B cell (primary cell): Measurements from ENCODE around the gene PTGES. TPM values are rescaled to one million over a fixed set of nuclear protein-coding genes. Genes with fewer than 3 reads are reported as not detected.

Source experiments
- ATAC-seq: fragments of 200-7000 bp; cut with Tn5 transposase; one replicate; pipeline ENCODE4 v1.10.0; 2021; ENCODE audit warnings: low read depth, mild to moderate bottlenecking, moderate number of reproducible peaks, moderate library complexity
- CTCF ChIA-PET: fragments of 350-600 bp; sonication (Branson Sonifier 250); formaldehyde crosslinking; loops from one replicate; lab custom pipeline; 2021; ENCODE audit warnings: antibody characterized with exemption, inconsistent platforms; lab: Charles Lee
- POLR2A ChIA-PET: fragments of 350-600 bp; sonication (Branson Sonifier 250); formaldehyde crosslinking; loops from one replicate; lab custom pipeline; 2021; ENCODE audit warnings: antibody characterized with exemption; lab: Charles Lee
- DNase-seq: peaks from one replicate; pipeline ENCODE4 v3.0.0; 2013
- H2AFZ ChIP-seq: 2 replicates; pipeline ENCODE4 v1.6.1; 2012; ENCODE audit warnings: mild to moderate bottlenecking, low read depth, low read length; ENCODE audit not compliant: insufficient read depth, poor library complexity, severe bottlenecking
- H3K27ac ChIP-seq, 2 donors: 1 replicate in 1 of 2; 2 replicates in 1 of 2; pipeline ENCODE4 v1.5.1; 2012 to 2013; ENCODE audit warnings: low read length in 2 of 2, mild to moderate bottlenecking in 2 of 2, moderate library complexity in 1 of 2
- H3K27me3 ChIP-seq, 4 experiments: fragments of 200-600 bp in 1 of 4; sonication (generic) in 1 of 4; replicated peaks in 1 of 4; 1 replicate in 2 of 4; 2 replicates in 2 of 4; pipeline versions ENCODE4 v1.6.1 to v1.7.0; 2013 to 2016; ENCODE audit warnings: low read length in 3 of 4, mild to moderate bottlenecking in 2 of 4, mixed read lengths in 1 of 4, moderate library complexity in 1 of 4; ENCODE audit not compliant: insufficient read depth in 4 of 4, control insufficient read depth in 3 of 4; ENCODE audit errors: control extremely low read depth in 1 of 4
- H3K36me3 ChIP-seq, 2 experiments: replicated peaks in 1 of 2; 1 replicate in 1 of 2; 2 replicates in 1 of 2; pipeline versions ENCODE4 v1.6.1 to v1.7.1; 2013; ENCODE audit warnings: low read length in 1 of 2; ENCODE audit not compliant: insufficient read depth in 2 of 2, control insufficient read depth in 1 of 2; ENCODE audit errors: control extremely low read depth in 1 of 2, extremely low read depth in 1 of 2
- H3K4me1 ChIP-seq, 2 donors: fragments of 200-600 bp in 1 of 2; sonication (generic) in 1 of 2; 1 replicate in 1 of 2; 2 replicates in 1 of 2; pipeline versions ENCODE4 v1.5.1 to v1.6.1; 2013 to 2017; ENCODE audit warnings: low read length in 2 of 2; ENCODE audit not compliant: control insufficient read depth in 2 of 2, insufficient read depth in 2 of 2
- H3K4me2 ChIP-seq: replicated peaks from 2 replicates; pipeline ENCODE3; 2012; ENCODE audit warnings: mild to moderate bottlenecking, low read depth, low read length; ENCODE audit not compliant: poor library complexity, severe bottlenecking
- H3K4me3 ChIP-seq, 5 experiments: fragments of 200-600 bp in 1 of 5; sonication (generic) in 1 of 5; 1 replicate in 3 of 5; 2 replicates in 2 of 5; pipeline versions ENCODE4 v1.5.1 to v1.7.0; 2011 to 2016; ENCODE audit warnings: low read length in 4 of 5, mild to moderate bottlenecking in 4 of 5, low read depth in 2 of 5, control low read depth in 1 of 5, moderate library complexity in 1 of 5; ENCODE audit not compliant: insufficient read depth in 1 of 5; ENCODE audit errors: control extremely low read depth in 1 of 5, extremely low read depth in 1 of 5
- H3K79me2 ChIP-seq: fragments of 200-600 bp; sonication (generic); one replicate; pipeline ENCODE4 v1.6.0; 2016; ENCODE audit warnings: low read length; ENCODE audit not compliant: control insufficient read depth, insufficient read depth
- H3K9ac ChIP-seq: fragments of 200-600 bp; sonication (generic); 2 replicates; pipeline ENCODE4 v1.6.1; 2017; ENCODE audit warnings: mild to moderate bottlenecking, low read length, moderate library complexity
- H3K9me3 ChIP-seq, 3 donors: one replicate each; pipeline versions ENCODE4 v1.6.1 to v1.7.1; 2013; ENCODE audit warnings: low read length in 2 of 3; ENCODE audit not compliant: control insufficient read depth in 2 of 3, insufficient read depth in 1 of 3; ENCODE audit errors: control extremely low read depth in 1 of 3
- H4K20me1 ChIP-seq: 2 replicates; pipeline ENCODE4 v1.6.0; 2012; ENCODE audit warnings: mild to moderate bottlenecking, low read length; ENCODE audit not compliant: insufficient read depth, control insufficient read depth, poor library complexity, severe bottlenecking
- H3K27ac Mint-ChIP-seq: one replicate; pipeline ENCODE4 v1.8.0; 2021; ENCODE audit warnings: mixed read lengths
- H3K27me3 Mint-ChIP-seq: one replicate; pipeline ENCODE4 v1.8.0; 2021; ENCODE audit warnings: mixed read lengths
- H3K4me1 Mint-ChIP-seq: one replicate; pipeline ENCODE4 v1.8.0; 2021; ENCODE audit warnings: mixed read lengths
- H3K4me3 Mint-ChIP-seq: one replicate; pipeline ENCODE4 v1.8.0; 2021; ENCODE audit warnings: mixed read lengths
- H3K9me3 Mint-ChIP-seq: one replicate; pipeline ENCODE4 v1.8.0; 2022; ENCODE audit warnings: mixed read lengths; ENCODE audit not compliant: insufficient read depth
- EZH2 ChIP-seq: IDR thresholded peaks from 2 replicates; pipeline ENCODE4 v1.6.1; 2012; ENCODE audit warnings: borderline replicate concordance, low read depth, mild to moderate bottlenecking, moderate library complexity, low read length; ENCODE audit not compliant: insufficient read depth, poor library complexity, severe bottlenecking
- WGBS: methylation state at CpG from one replicate; pipeline ENCODE4 v1.1.5; 2013; ENCODE audit warnings: missing lambda C conversion rate; ENCODE audit not compliant: insufficient coverage; 5-methylcytosine and 5-hydroxymethylcytosine counted together
- intact Hi-C: fragments of 100-400 bp; cut with micrococcal nuclease; formaldehyde crosslinking; loops from one replicate; pipeline ENCODE4 v1.10.0; 2022
- polyA plus RNA-seq: library from polyadenylated mRNA; depleted of rRNA; stranded (reverse); fragments of >200 nt; gene quantifications from 2 replicates; pipeline ENCODE4 v1.2.3, GENCODE V29; 2012
- total RNA-seq, 2 donors: library from RNA; stranded (reverse); fragments of 120-200 nt in 1 of 2; gene quantifications; 1 replicate in 1 of 2; 2 replicates in 1 of 2; pipeline versions ENCODE4 v1.2.3 to v1.2.4, GENCODE V29; 2013 to 2022
- TF ChIP-seq, protein P1 (sequence below): fragments of 200-600 bp; IDR thresholded peaks from one replicate; pipeline ENCODE4 v1.8.0; 2022; ENCODE audit warnings: antibody characterized with exemption, mild to moderate bottlenecking

The PTGES gene
- total and polyA plus RNA-seq, 2 donors (not counting 1 experiment from before 2014, with no cell fraction given): not detected

DNA sequence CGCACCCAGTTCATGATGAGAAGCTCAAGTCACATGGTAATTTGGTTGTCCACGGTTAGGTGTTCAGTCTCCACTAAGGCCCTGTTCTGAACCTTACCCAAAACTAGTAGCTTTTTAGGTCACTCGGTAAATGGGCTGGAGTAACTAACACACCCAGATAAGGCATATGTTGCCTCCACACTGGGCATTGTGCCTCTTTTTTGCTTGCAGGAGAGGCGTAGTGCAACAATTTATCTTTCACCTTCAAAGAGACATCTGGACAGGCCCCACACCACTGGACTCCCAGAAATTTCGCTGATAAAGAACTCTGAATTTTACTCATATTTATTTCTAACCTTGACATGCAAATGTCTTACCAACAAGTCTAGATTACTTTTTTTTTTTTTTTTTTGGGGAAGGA is 16.8 kb upstream of the PTGES start:
- H3K4me3 Mint-ChIP-seq: no peak overlapping the region
- ChIA-PET POLR2A (interaction anchor here (0.6 kb wide), 1 partner anchor 592 kb away, joined by 3 read pairs; no protein-coding TSS in a partner anchor), CTCF (no interaction called here)
- Histone ChIP-seq H2AFZ (no peak overlapping the region), H3K4me1 (no peaks in the 10 kb centered on the region), H3K4me3 (no peak overlapping the region), H3K9ac (no peak overlapping the region), H3K27ac (no peak overlapping the region), H4K20me1 (no peaks in the 10 kb centered on the region), H3K79me2 (no peaks in the 10 kb centered on the region), H3K9me3 (no peaks in the 10 kb centered on the region), H3K4me2 (no peak overlapping the region), H3K36me3 (no peaks in the 10 kb centered on the region), H3K27me3 (peaks cover 0 to 4% (median 1%) of the 10 kb centered on the region in 4 experiments)
- intact Hi-C loops: no loop called here
- WGBS: 87% methylated on average over 5 of the region's 5 CpGs
- ATAC-seq (no peak), DNase-seq (no peak)
- H3K27me3 Mint-ChIP-seq: peaks cover 10% of the 10 kb centered on the region
- no peaks in the 10 kb centered on the region for H3K4me1 Mint-ChIP-seq
- H3K27ac Mint-ChIP-seq: no peak overlapping the region
- no peaks in the 10 kb centered on the region for H3K9me3 Mint-ChIP-seq
- no peak for TF ChIP-seq EZH2
- TF ChIP-seq, protein P1, sequence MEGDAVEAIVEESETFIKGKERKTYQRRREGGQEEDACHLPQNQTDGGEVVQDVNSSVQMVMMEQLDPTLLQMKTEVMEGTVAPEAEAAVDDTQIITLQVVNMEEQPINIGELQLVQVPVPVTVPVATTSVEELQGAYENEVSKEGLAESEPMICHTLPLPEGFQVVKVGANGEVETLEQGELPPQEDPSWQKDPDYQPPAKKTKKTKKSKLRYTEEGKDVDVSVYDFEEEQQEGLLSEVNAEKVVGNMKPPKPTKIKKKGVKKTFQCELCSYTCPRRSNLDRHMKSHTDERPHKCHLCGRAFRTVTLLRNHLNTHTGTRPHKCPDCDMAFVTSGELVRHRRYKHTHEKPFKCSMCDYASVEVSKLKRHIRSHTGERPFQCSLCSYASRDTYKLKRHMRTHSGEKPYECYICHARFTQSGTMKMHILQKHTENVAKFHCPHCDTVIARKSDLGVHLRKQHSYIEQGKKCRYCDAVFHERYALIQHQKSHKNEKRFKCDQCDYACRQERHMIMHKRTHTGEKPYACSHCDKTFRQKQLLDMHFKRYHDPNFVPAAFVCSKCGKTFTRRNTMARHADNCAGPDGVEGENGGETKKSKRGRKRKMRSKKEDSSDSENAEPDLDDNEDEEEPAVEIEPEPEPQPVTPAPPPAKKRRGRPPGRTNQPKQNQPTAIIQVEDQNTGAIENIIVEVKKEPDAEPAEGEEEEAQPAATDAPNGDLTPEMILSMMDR: no peak

DNA sequence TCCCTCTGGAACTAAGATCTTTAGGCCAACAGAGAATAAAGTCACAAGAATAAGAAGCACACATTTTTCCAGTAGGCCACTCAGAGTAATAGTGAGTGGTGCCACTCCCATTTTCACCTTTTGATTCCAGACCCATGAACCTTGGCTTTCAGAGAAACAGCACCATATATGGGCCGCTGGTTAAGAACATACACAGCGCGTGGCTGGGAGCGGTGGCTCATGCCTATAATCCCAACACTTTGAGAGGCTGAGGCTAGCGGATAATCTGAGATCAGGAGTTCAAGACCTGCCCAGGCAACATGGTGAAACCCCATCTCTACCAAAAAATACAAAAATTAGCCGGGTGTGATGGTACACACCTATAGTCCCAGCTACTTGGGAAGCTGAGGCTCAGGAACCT is 15.6 kb upstream of the PTGES start:
- Histone ChIP-seq H3K79me2 (no peaks in the 10 kb centered on the region), H3K27ac (no peak overlapping the region), H3K9me3 (no peaks in the 10 kb centered on the region), H3K4me2 (no peak overlapping the region), H3K4me1 (no peaks in the 10 kb centered on the region), H3K36me3 (no peaks in the 10 kb centered on the region), H4K20me1 (no peaks in the 10 kb centered on the region), H2AFZ (no peak overlapping the region), H3K4me3 (no peak overlapping the region), H3K27me3 (no peaks in the 10 kb centered on the region), H3K9ac (no peak overlapping the region)
- 100% methylated on average over 4 of the region's 6 CpGs for WGBS
- Mint-ChIP-seq H3K9me3 (no peaks in the 10 kb centered on the region), H3K4me1 (no peaks in the 10 kb centered on the region), H3K27me3 (peaks cover 6% of the 10 kb centered on the region), H3K27ac (no peak overlapping the region), H3K4me3 (no peak overlapping the region)
- ATAC-seq (no peak), DNase-seq (no peak)
- intact Hi-C loops: no loop called here
- ChIA-PET POLR2A (no interaction called here), CTCF (interaction anchor here (0.6 to 0.9 kb wide), 3 partner anchors 16 to 729 kb away, joined by 3 to 4 read pairs (median 3); no protein-coding TSS in a partner anchor)
- TF ChIP-seq, protein P1: no peak
- TF ChIP-seq EZH2: no peak
